GM08714 (cell line): ENCODE measurements around the gene C16orf89.
"Not testable (repeated sequence)": the region's sequence is repeated elsewhere in the genome, so short reads cannot be mapped to it uniquely, and the experiment has no call there.

ENCODE experiments used
- H3K4me3 ChIP-seq: fragments of 200-500 bp; sonication (Bioruptor generic); 2 replicates; pipeline ENCODE4 v1.5.1; 2014; ENCODE audit warnings: mild to moderate bottlenecking, low read length, inconsistent platforms
- ZNF274 ChIP-seq: IDR thresholded peaks from 2 replicates; pipeline ENCODE4 v1.6.1; 2012; ENCODE audit warnings: mild to moderate bottlenecking, low read depth, low read length

C16orf89 gene, protein sequence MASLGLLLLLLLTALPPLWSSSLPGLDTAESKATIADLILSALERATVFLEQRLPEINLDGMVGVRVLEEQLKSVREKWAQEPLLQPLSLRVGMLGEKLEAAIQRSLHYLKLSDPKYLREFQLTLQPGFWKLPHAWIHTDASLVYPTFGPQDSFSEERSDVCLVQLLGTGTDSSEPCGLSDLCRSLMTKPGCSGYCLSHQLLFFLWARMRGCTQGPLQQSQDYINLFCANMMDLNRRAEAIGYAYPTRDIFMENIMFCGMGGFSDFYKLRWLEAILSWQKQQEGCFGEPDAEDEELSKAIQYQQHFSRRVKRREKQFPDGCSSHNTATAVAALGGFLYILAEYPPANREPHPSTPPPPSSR

GRCh38 chr16:5065813-5066212 is at the start of gene C16orf89:
C16orf89 (minus strand) TSS chr16:5065956; CDS start chr16:5065908, 48 bp downstream.
- no peak for TF ChIP-seq ZNF274
- no peak within 1 kb of the TSS for H3K4me3 ChIP-seq

GRCh38 chr16:5110933-5111332 is 45.2 kb upstream of the C16orf89 start:
- H3K4me3 ChIP-seq: not testable (repeated sequence)

- no peak for TF ChIP-seq ZNF274
- no peak overlapping the region for H3K4me3 ChIP-seq
Observed at GRCh38 chr16:5108505-5109158, 42.9 kb upstream of the C16orf89 start.

DNA sequence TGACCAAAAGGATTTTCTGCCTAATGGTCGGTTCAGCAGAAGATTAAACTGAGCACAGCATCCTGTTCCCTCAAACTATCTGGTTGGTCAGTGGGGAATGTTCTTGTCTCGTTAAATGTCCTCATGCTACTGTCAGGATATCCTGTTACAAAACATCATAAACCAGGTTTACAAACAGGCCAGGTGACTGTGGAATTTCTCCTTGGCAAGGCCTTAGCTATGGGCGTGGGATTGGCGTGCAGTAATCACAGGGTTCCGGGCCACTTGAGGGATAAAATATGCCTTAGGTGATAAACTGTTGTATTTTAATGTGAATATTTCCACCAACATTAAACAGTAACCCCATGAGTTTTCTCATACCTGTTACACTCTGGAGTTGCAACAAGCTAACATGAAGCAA is 39.3 kb upstream of the C16orf89 start:
- H3K4me3 ChIP-seq: not testable (repeated sequence)

DNA sequence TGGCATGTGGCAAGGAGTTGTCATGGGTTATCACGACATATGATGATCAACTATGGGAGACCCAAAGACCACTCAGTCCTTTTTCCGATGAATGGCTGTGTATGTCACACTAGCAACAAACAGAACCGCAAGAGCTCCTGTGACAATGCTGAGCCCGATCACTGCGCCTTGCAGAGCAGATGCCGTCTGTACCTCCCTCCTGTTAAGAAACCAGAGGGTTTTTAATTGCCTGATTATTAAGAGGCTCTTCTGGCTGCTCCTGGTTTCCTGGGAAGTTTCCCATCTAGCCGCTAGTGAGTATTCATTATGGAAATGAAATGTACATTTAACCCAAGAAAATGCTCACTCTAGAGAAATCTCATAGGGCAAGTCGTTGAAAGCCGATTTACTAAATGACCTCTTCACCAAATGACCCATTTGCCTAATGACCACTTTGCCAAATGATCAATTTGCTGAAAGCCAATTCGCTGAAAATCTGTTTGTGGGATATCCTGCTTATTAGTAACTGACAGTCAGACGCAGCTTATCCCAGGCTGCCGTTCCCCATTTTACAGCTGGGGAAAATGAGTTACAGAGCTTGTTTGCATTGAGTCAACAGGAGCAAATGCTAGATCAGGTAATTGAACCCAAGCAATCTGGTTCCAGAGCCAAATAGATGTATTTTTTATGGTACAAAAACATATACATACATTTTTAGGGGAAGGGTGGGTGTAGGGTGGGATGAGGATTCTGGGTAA is 37.7 kb upstream of the C16orf89 start:
- H3K4me3 ChIP-seq: not testable (repeated sequence)

GRCh38 chr16:5099174-5099573 is 33.4 kb upstream of the C16orf89 start:
- not testable (repeated sequence) for H3K4me3 ChIP-seq

- H3K4me3 ChIP-seq: peak overlapping the region; percentile 70; the same call in 1 of the 2 replicates
Observed at GRCh38 chr16:5098221-5099159, 32.7 kb upstream of the C16orf89 start.

GRCh38 chr16:5097470-5098220 is 31.9 kb upstream of the C16orf89 start, which contains the start of gene EEF2KMT:
EEF2KMT (minus strand) TSS chr16:5097795; CDS start chr16:5097739, 56 bp downstream.
- peak within 1 kb of the TSS; percentile 83 for H3K4me3 ChIP-seq

DNA sequence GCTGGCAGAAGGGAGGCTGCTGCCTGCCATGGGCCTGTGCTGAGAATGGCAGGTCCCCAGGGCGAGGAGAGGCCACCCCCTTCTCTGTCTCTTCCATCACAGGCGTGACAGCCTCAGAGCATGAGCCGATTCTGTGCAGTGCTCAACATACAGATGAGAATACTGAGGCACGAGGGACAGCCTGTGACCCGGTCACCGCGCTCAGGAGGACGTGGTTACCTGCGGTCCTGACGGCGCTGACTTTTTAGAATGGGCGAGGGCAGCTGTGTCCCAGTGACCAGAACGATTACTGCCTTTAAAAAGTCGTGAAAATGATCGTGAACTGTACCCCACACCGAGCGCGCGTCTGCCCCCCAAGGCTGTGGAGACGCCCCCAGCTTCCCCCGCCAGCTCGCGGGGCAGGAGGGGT is 31.3 kb upstream of the C16orf89 start:
- peak overlapping the region; percentile 83 for H3K4me3 ChIP-seq

GRCh38 chr16:5096437-5097060 is 30.8 kb upstream of the C16orf89 start:
- peak overlapping the region; percentile 83 for H3K4me3 ChIP-seq

GRCh38 chr16:5095145-5095830 is 29.5 kb upstream of the C16orf89 start:
- H3K4me3 ChIP-seq: not testable (repeated sequence)

GRCh38 chr16:5093746-5094145 is 28.0 kb upstream of the C16orf89 start:
- H3K4me3 ChIP-seq: not testable (repeated sequence)

DNA sequence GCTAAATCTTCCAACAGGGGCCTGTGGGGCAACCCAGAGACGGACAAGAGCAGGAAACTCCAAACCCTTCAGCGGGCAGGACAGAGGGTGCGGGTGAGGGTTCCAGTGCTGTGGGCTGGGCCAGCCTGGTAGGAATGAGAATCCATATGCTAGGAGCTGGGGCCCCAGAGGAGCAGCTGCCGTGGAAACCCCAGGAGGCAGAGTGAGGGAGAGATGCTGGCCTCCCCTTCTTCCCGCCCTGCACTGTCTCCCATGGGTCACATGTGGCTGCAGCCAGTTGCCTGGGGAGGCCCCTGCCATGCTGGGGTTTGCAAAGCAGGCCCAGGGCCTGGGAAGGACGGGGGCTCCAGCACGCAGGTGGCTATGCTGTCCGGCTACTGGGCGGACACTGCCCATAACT is 27.3 kb upstream of the C16orf89 start:
- H3K4me3 ChIP-seq: not testable (repeated sequence)

DNA sequence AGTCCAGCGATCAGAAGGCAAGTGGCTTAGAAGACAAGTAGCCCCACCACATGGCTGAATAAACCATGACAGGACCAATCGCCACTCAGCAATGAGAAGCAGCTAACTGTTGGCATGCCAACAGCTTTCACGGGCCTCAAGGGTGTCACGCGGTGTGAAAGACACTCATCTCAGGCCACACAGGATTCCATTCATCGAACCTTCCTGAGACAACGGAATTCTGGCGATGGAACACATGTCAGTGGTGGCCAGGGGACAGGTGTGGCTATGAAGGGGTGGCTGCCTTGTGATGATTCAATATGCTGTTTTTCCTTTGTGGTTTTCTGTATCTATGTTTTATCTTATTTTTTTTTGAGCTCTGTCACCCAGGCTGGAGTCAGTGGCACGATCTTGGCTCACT is 24.8 kb upstream of the C16orf89 start:
- H3K4me3 ChIP-seq: not testable (repeated sequence)

- H3K4me3 ChIP-seq: not testable (repeated sequence)
Observed at GRCh38 chr16:5089911-5090555, 24.3 kb upstream of the C16orf89 start.

- not testable (repeated sequence) for H3K4me3 ChIP-seq
Observed at GRCh38 chr16:5088936-5089335, 23.2 kb upstream of the C16orf89 start.

DNA sequence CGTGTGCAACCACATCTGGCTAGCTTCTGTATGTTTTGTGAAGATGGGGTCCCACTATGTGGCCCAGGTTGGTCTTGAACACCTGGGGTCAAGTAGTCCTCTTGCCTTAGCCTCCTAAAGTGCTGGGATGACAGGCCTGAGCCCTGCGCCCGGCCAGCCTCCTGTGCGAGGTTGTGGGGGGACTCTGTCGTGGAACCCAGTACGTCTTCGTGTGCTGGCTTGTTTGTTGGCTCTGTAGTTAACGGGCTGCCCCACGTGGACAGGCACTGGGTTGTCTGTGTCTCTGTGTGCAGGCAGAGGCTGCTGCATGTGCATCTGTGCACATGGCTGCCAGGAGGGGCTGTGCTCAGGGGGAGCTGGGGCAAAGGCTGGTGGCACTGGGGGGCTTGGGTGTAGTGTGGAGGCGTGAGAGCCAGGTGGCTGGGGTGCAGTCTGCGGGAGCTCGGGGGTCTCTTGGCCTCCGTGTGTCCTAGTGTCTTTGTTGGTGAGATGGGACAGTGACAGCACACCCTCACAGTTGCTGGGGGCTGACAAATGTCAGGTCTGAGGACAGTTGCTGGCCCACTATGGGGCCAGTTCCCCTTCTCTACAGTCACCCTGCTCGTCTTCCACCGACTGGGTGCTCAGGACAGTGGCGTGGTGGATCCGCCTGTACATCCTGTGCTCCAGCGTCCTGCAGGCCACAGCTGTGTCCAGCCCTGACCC is 22.5 kb upstream of the C16orf89 start:
- not testable (repeated sequence) for H3K4me3 ChIP-seq
